Lung (tissue), 12 donors: ENCODE data around the gene TRPC1. TPM values are rescaled to one million over a fixed set of nuclear protein-coding genes. Genes with fewer than 3 reads are reported as not detected.
A peak's percentile ranks its signal among the peaks of the same experiment; 100 is the strongest.

Experiments
- ATAC-seq: fragments of 200-7000 bp; cut with Tn5 transposase; one replicate; pipeline ENCODE4 v1.9.1; 2020; ENCODE audit warnings: moderate number of reproducible peaks; ENCODE audit not compliant: insufficient read depth, low FRiP score
- DNase-seq, 3 donors: peaks; one replicate each; pipeline ENCODE4 v3.0.0-alpha.2; 2013 to 2017
- H3K27ac ChIP-seq, 2 donors: one replicate each; pipeline ENCODE4 v1.5.1; 2013; ENCODE audit warnings: mild to moderate bottlenecking in 2 of 2, moderate library complexity in 2 of 2, control low read depth in 1 of 2, inconsistent platforms in 1 of 2, low read depth in 1 of 2, low read length in 1 of 2
- H3K27me3 ChIP-seq, 3 donors: one replicate each; pipeline ENCODE4 v1.5.1; 2013; ENCODE audit warnings: low read length in 2 of 3; ENCODE audit not compliant: control insufficient read depth in 3 of 3, insufficient read depth in 3 of 3
- H3K36me3 ChIP-seq, 4 donors: one replicate each; pipeline ENCODE4 v1.5.1; 2013; ENCODE audit warnings: low read length in 4 of 4, mild to moderate bottlenecking in 1 of 4, moderate library complexity in 1 of 4; ENCODE audit not compliant: control insufficient read depth in 4 of 4, insufficient read depth in 4 of 4
- H3K4me1 ChIP-seq, 5 donors: one replicate each; pipeline ENCODE4 v1.5.1; 2013; ENCODE audit warnings: low read length in 5 of 5, mild to moderate bottlenecking in 2 of 5, moderate library complexity in 1 of 5; ENCODE audit not compliant: control insufficient read depth in 5 of 5, insufficient read depth in 5 of 5
- H3K4me3 ChIP-seq: one replicate; pipeline ENCODE4 v1.5.1; 2013; ENCODE audit warnings: mild to moderate bottlenecking, control low read depth, moderate library complexity
- H3K9ac ChIP-seq, 2 donors: one replicate each; pipeline ENCODE4 v1.5.1; 2013; ENCODE audit warnings: low read length in 2 of 2, control low read depth in 1 of 2; ENCODE audit not compliant: insufficient read depth in 1 of 2
- H3K9me3 ChIP-seq, 4 donors: one replicate each; pipeline ENCODE4 v1.5.1; 2013; ENCODE audit warnings: low read length in 3 of 4, mild to moderate bottlenecking in 1 of 4, moderate library complexity in 1 of 4; ENCODE audit not compliant: control insufficient read depth in 4 of 4, insufficient read depth in 3 of 4
- WGBS, 2 donors: extraction: QIAGEN DNeasy Blood & Tissue Kit; methylation state at CpG; one replicate each; pipeline ENCODE4 v1.1.7; 2013; 5-methylcytosine and 5-hydroxymethylcytosine counted together
- polyA plus RNA-seq, 2 donors: library from polyadenylated mRNA; stranded (reverse); fragments of 200-250 nt; gene quantifications; one replicate each; pipeline ENCODE4 v1.2.1, GENCODE V29; 2013
- total RNA-seq, 2 donors: library from RNA; depleted of rRNA in 1 of 2; stranded (reverse); fragments of >200 nt in 1 of 2; gene quantifications; one replicate each; pipeline ENCODE4 v1.2.1, GENCODE V29; 2014 to 2021
- TF ChIP-seq, protein P1 (sequence below): IDR thresholded peaks from 2 replicates; pipeline ENCODE4 v1.5.1; 2012; ENCODE audit warnings: mild to moderate bottlenecking; ENCODE audit errors: control extremely low read depth, extremely low read depth
- donor health status: control.
- donor health status: control.
- donor health status: Bipolar disorder and iron deficiency.
- donor health status: healthy.
- donor health status: DM: yes; HTN: yes; CAD: no.

TRPC1 gene
- total and polyA plus RNA-seq, 4 donors: 1.1 to 28.4 (median 4.7) TPM

DNA sequence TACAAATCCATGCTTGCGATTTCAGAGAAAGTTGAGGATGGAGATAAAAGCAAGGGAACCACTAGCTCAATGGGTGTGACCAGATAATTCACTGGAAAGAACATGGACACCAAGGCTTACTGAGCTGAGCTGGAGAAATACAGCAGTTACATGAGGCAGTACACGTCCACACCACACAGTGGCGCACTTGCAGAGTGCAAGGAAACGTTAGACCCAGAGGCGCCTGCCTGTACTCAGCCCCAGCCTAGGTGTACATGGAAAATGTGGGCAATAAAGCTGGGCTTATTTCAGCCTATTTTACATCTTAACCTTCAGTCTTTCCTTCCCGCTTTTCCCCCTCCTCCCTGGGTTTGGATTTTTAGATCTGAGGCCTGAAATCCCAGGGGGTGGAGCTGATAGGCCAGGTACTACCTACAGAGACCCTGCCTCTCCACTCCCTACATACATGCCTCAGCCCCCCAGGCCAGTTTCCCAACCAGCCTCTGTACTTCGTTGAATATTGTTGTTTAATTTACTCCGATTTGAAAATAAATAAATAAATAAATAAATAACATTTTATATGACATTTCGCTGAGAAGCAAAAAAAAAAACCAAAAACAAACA lies 105.0 kb downstream of the TRPC1 start:
- TF ChIP-seq, protein P1, sequence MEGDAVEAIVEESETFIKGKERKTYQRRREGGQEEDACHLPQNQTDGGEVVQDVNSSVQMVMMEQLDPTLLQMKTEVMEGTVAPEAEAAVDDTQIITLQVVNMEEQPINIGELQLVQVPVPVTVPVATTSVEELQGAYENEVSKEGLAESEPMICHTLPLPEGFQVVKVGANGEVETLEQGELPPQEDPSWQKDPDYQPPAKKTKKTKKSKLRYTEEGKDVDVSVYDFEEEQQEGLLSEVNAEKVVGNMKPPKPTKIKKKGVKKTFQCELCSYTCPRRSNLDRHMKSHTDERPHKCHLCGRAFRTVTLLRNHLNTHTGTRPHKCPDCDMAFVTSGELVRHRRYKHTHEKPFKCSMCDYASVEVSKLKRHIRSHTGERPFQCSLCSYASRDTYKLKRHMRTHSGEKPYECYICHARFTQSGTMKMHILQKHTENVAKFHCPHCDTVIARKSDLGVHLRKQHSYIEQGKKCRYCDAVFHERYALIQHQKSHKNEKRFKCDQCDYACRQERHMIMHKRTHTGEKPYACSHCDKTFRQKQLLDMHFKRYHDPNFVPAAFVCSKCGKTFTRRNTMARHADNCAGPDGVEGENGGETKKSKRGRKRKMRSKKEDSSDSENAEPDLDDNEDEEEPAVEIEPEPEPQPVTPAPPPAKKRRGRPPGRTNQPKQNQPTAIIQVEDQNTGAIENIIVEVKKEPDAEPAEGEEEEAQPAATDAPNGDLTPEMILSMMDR: peak; percentile 59
- H3K36me3 ChIP-seq: no peaks in the 10 kb centered on the region
- no peaks in the 10 kb centered on the region for H3K4me1 ChIP-seq
- H3K4me3 ChIP-seq: no peak overlapping the region
- peak; percentile 81 to 86 (median 82) for DNase-seq
- ATAC-seq: peak; percentile 94
- no peak overlapping the region for H3K27ac ChIP-seq
- 28 to 37% methylated on average over 9 of the region's 9 CpGs for WGBS, 2 donors
- H3K27me3 ChIP-seq: no peaks in the 10 kb centered on the region
- H3K9me3 ChIP-seq: no peaks in the 10 kb centered on the region
- H3K9ac ChIP-seq: no peak overlapping the region

DNA sequence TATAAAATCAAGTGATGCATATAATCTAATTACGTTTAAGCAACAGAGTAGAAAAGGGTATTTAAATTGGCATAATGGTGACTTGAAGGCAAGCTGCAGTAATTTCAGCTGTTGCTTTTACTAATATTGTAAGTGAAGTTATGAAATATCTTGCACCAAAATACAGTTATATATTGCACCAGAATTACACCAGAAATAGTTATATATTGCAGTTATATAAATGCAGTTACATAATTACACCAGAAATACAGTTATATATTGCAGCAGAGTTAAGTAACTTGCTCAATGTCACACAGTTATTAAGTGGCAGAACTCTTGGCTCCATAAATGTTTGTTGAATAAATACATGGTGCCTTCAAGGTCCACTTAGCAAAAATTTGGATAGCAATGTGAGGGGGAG lies 113.7 kb downstream of the TRPC1 start:
- Histone ChIP-seq H3K27me3 (no peaks in the 10 kb centered on the region), H3K36me3 (no peaks in the 10 kb centered on the region), H3K9ac (no peak overlapping the region), H3K27ac (no peak overlapping the region), H3K4me3 (no peak overlapping the region), H3K4me1 (no peaks in the 10 kb centered on the region), H3K9me3 (no peaks in the 10 kb centered on the region)
- TF ChIP-seq, protein P1: no peak
- DNase-seq: no peak
- WGBS, 2 donors: 52 to 84% methylated on average over 1 of the region's 1 CpG
- no peak for ATAC-seq

DNA sequence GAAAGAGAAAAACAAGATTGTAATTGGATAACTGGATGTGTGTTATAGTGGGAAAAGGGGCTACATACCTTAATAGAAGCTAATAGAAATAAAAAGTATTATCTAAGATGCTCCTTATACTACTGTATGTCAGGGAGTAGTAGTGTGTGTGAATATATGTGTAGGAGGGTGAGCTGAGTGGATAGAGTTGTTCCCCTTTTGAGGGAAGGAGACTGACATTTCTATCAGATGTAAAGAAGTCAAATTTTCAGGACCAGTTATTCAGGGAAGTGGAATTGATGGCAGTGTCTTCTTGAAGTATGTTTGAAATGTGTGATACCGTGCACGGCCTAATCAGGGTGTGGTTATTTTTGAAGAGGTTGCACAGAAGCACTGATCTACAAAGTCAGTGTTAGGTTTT lies 116.0 kb downstream of the TRPC1 start:
- H3K27me3 ChIP-seq: no peaks in the 10 kb centered on the region
- H3K9me3 ChIP-seq: no peaks in the 10 kb centered on the region
- H3K4me1 ChIP-seq: no peaks in the 10 kb centered on the region
- no peaks in the 10 kb centered on the region for H3K36me3 ChIP-seq
- ATAC-seq (no peak), DNase-seq (no peak)
- H3K27ac ChIP-seq: no peak overlapping the region
- H3K4me3 ChIP-seq: no peak overlapping the region
- WGBS, 2 donors: 74 to 76% methylated on average over 2 of the region's 2 CpGs
- H3K9ac ChIP-seq: no peak overlapping the region
- TF ChIP-seq, protein P1: no peak

DNA sequence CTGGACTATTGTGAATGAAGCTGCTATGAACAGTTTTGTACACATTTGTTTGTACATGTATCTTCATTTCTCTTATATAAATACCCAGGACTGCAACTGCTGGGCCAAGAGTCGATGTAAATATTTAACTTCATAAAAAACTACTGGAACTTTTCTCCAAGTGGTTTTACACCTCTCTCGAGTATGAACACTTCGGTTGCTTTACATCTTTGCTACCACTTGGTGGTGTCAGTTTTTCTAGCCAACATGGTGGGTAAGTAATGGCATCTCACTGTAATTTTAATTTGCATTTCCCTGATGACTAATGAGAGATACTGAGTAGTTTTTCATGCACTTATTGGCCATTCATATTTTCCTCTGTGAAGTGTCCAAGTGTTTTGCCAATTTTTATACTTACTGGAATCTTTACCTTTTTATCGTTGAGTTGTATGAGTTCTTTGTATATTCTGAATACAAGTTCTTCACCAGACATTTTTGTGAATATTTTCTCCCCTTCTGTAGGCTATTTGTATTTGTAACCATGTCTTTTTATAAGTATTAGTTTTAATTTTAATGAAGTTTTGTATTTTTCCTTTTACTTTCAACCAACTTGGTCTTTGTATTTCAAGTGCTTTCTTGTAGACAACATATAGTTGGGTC lies 120.6 kb downstream of the TRPC1 start:
- Histone ChIP-seq H3K27ac (no peak overlapping the region), H3K36me3 (no peaks in the 10 kb centered on the region), H3K4me1 (peaks cover 0 to 9% (median 2%) of the 10 kb centered on the region in 5 donors), H3K27me3 (no peaks in the 10 kb centered on the region), H3K9ac (no peak overlapping the region), H3K4me3 (no peak overlapping the region), H3K9me3 (no peaks in the 10 kb centered on the region)
- ATAC-seq: no peak
- 56 to 77% methylated on average over 4 of the region's 4 CpGs for WGBS, 2 donors
- TF ChIP-seq, protein P1: no peak
- no peak for DNase-seq
